GM12891 (cell line): ENCODE results near the gene PRSS16.

Experiments used
- POLR2A ChIP-seq: IDR thresholded peaks from 2 replicates; pipeline ENCODE4 v1.6.1; 2011; ENCODE audit warnings: low read depth, low read length, control low read depth
- POLR2AphosphoS5 ChIP-seq: IDR thresholded peaks from 2 replicates; pipeline ENCODE4 v1.6.1; 2011; ENCODE audit warnings: low read depth, low read length, control low read depth
- TAF1 ChIP-seq: IDR thresholded peaks from 2 replicates; pipeline ENCODE4 v1.6.1; 2011; ENCODE audit warnings: low read depth, low read length, control low read depth

- no peak for TF ChIP-seq TAF1
- TF ChIP-seq POLR2AphosphoS5 = no peak
- TF ChIP-seq POLR2A = no peak
Observed at GRCh38 chr6:27230758-27231111, 16.8 kb upstream of the PRSS16 start.
